PC-3 (cell line): ENCODE measurements around the gene CD3E. TPM values are rescaled to one million over a fixed set of nuclear protein-coding genes. Genes with fewer than 3 reads are reported as not detected.

Source experiments
- ATAC-seq: fragments of 200-7000 bp; cut with Tn5 transposase; 2 replicates; pipeline ENCODE4 v1.9.1; 2020; ENCODE audit warnings: mild to moderate bottlenecking, moderate library complexity
- BruUV-seq: library from RNA; stranded (reverse); fragments of 400-500 nt; replicated peaks from 2 replicates; lab custom pipeline; 2021; lab: Mats Ljungman, UMichigan
- CTCF ChIA-PET: fragments of 300-600 bp; sonication (Branson Sonifier 250); formaldehyde crosslinking; loops from one replicate; lab custom pipeline; 2022; ENCODE audit warnings: antibody characterized with exemption; lab: Charles Lee
- POLR2A ChIA-PET: fragments of 300-600 bp; sonication (Branson Sonifier 250); formaldehyde crosslinking; loops from one replicate; lab custom pipeline; 2022; ENCODE audit warnings: antibody characterized with exemption; ENCODE audit not compliant: unreplicated experiment; lab: Charles Lee
- DNase-seq: peaks from one replicate; pipeline ENCODE4 v3.0.0-alpha.2; 2015
- H2AFZ ChIP-seq: fragments of 300-600 bp; sonication (generic); 2 replicates; pipeline ENCODE4 v1.6.0; 2016; ENCODE audit warnings: antibody characterized with exemption, low read length
- H3F3A ChIP-seq: fragments of 300-600 bp; sonication (generic); one replicate; pipeline ENCODE4 v1.6.0; 2017; ENCODE audit warnings: antibody characterized with exemption, low read length, control low read depth, mild to moderate bottlenecking; ENCODE audit not compliant: unreplicated experiment
- H3K27ac ChIP-seq: fragments of 300-600 bp; sonication (generic); 2 replicates; pipeline ENCODE4 v1.5.1; 2016; ENCODE audit warnings: mild to moderate bottlenecking, low read length
- H3K27me3 ChIP-seq: fragments of 300-600 bp; sonication (generic); 2 replicates; pipeline ENCODE4 v1.6.1; 2016; ENCODE audit warnings: low read length, mixed read lengths
- H3K36me3 ChIP-seq: fragments of 300-600 bp; sonication (generic); 2 replicates; pipeline ENCODE4 v1.6.1; 2016; ENCODE audit warnings: low read depth, mixed run types, low read length, mixed read lengths
- H3K4me1 ChIP-seq: fragments of 300-600 bp; sonication (generic); 2 replicates; pipeline ENCODE4 v1.5.1; 2016; ENCODE audit warnings: low read length; ENCODE audit not compliant: insufficient read depth
- H3K4me2 ChIP-seq: fragments of 300-600 bp; sonication (generic); 2 replicates; pipeline ENCODE4 v1.6.0; 2016; ENCODE audit warnings: low read length
- H3K4me3 ChIP-seq: fragments of 300-600 bp; sonication (generic); 2 replicates; pipeline ENCODE4 v1.5.1; 2016; ENCODE audit warnings: mild to moderate bottlenecking, low read length, mixed read lengths
- H3K79me2 ChIP-seq: fragments of 300-600 bp; sonication (generic); 2 replicates; pipeline ENCODE4 v1.6.1; 2017; ENCODE audit warnings: low read length, mixed read lengths
- H3K9ac ChIP-seq: fragments of 300-600 bp; sonication (generic); 2 replicates; pipeline ENCODE4 v1.6.0; 2016; ENCODE audit warnings: mild to moderate bottlenecking, low read length
- H3K9me2 ChIP-seq: fragments of 300-600 bp; sonication (generic); replicated peaks from 2 replicates; pipeline ENCODE4 v1.6.1; 2016; ENCODE audit warnings: mixed run types, low read length, mixed read lengths
- H3K9me3 ChIP-seq: fragments of 300-600 bp; sonication (generic); 2 replicates; pipeline ENCODE4 v1.6.1; 2016; ENCODE audit warnings: low read length, mixed read lengths
- H4K20me1 ChIP-seq: fragments of 300-600 bp; sonication (generic); 2 replicates; pipeline ENCODE4 v1.6.1; 2016; ENCODE audit warnings: low read length, mixed read lengths
- CTCF ChIP-seq: fragments of 300-600 bp; sonication (generic); conservative IDR thresholded peaks from 2 replicates; pipeline ENCODE4 v1.5.1; 2017; ENCODE audit warnings: antibody characterized with exemption, low read depth, mild to moderate bottlenecking, low read length
- EZH2 ChIP-seq: fragments of 300-600 bp; sonication (generic); IDR thresholded peaks from one replicate; pipeline ENCODE4 v1.6.1; 2017; ENCODE audit warnings: antibody characterized with exemption, mild to moderate bottlenecking, low read length; ENCODE audit not compliant: unreplicated experiment
- EZH2phosphoT487 ChIP-seq: fragments of 300-600 bp; sonication (generic); IDR thresholded peaks from 2 replicates; pipeline ENCODE4 v1.6.1; 2018; ENCODE audit warnings: mild to moderate bottlenecking, antibody characterized with exemption, low read length, borderline replicate concordance
- intact Hi-C: fragments of 100-400 bp; cut with micrococcal nuclease; formaldehyde crosslinking; loops from 2 replicates; pipeline ENCODE4 v1.9.0; 2023
- total RNA-seq: library from RNA; depleted of rRNA; stranded (reverse); fragments of >200 nt; gene quantifications from 2 replicates; pipeline ENCODE4 v1.2.3, GENCODE V29; 2014

CD3E gene
- total RNA-seq, 1 experiment from 2014 or later, result not detected

GRCh38 chr11:118334745-118335144 lies 30.2 kb downstream of the CD3E start:
- Histone ChIP-seq H3K9me3 (no peaks in the 10 kb centered on the region), H3K4me2 (no peak overlapping the region), H3K9ac (no peak overlapping the region), H3K79me2 (no peaks in the 10 kb centered on the region), H4K20me1 (no peaks in the 10 kb centered on the region), H3K36me3 (no peaks in the 10 kb centered on the region), H2AFZ (no peak overlapping the region), H3K4me1 (no peaks in the 10 kb centered on the region), H3K9me2 (no peaks in the 10 kb centered on the region), H3K27ac (no peak overlapping the region), H3K4me3 (no peak overlapping the region), H3K27me3 (no peaks in the 10 kb centered on the region), H3F3A (no peaks in the 10 kb centered on the region)
- intact Hi-C loops, result no loop called here
- no TSS peak for BruUV-seq
- no peak for ATAC-seq
- CTCF ChIA-PET, result no interaction called here
- TF ChIP-seq CTCF (no peak), EZH2 (no peak), EZH2phosphoT487 (no peak)
- DNase-seq, result no peak
- POLR2A ChIA-PET, result no interaction called here

GRCh38 chr11:118338637-118339061 lies 34.1 kb downstream of the CD3E start:
- ATAC-seq (no peak), DNase-seq (no peak)
- BruUV-seq, result no TSS peak
- Histone ChIP-seq H3K27ac (no peak overlapping the region), H4K20me1 (no peaks in the 10 kb centered on the region), H3K9me3 (no peaks in the 10 kb centered on the region), H3K36me3 (no peaks in the 10 kb centered on the region), H3K9me2 (no peaks in the 10 kb centered on the region), H3K4me1 (no peaks in the 10 kb centered on the region), H2AFZ (no peak overlapping the region), H3F3A (no peaks in the 10 kb centered on the region), H3K4me3 (no peak overlapping the region), H3K27me3 (no peaks in the 10 kb centered on the region), H3K4me2 (no peak overlapping the region), H3K9ac (no peak overlapping the region), H3K79me2 (no peaks in the 10 kb centered on the region)
- ChIA-PET CTCF (no interaction called here), POLR2A (no interaction called here)
- TF ChIP-seq CTCF (no peak), EZH2 (no peak), EZH2phosphoT487 (no peak)
- intact Hi-C loops, result no loop called here

- Histone ChIP-seq H3K4me3 (no peak overlapping the region), H4K20me1 (no peaks in the 10 kb centered on the region), H3K9me3 (no peaks in the 10 kb centered on the region), H3K27ac (no peak overlapping the region), H3K9me2 (no peaks in the 10 kb centered on the region), H3K4me2 (no peak overlapping the region), H3K4me1 (no peaks in the 10 kb centered on the region), H3K36me3 (no peaks in the 10 kb centered on the region), H3F3A (no peaks in the 10 kb centered on the region), H3K79me2 (no peaks in the 10 kb centered on the region), H3K9ac (no peak overlapping the region), H3K27me3 (no peaks in the 10 kb centered on the region), H2AFZ (no peak overlapping the region)
- ATAC-seq (no peak), DNase-seq (no peak)
- intact Hi-C loops, result no loop called here
- ChIA-PET POLR2A (no interaction called here), CTCF (no interaction called here)
- no TSS peak for BruUV-seq
- no peak for TF ChIP-seq EZH2
Observed at GRCh38 chr11:118339281-118339961, 34.9 kb downstream of the CD3E start.
